GM12892 (cell line): ENCODE measurements around the gene MVD.

Experiments used
- POLR2A ChIP-seq: IDR thresholded peaks from 2 replicates; pipeline ENCODE4 v1.6.1; 2011; ENCODE audit warnings: low read depth, low read length, control low read depth
- TAF1 ChIP-seq: IDR thresholded peaks from 2 replicates; pipeline ENCODE4 v1.6.1; 2011; ENCODE audit warnings: low read depth, mild to moderate bottlenecking, control low read depth, low read length, borderline replicate concordance

- TF ChIP-seq POLR2A (no peak), TAF1 (no peak)
Measured at GRCh38 chr16:88672776-88673175, 9.9 kb upstream of the MVD start.
